Epithelial cell of alveolus of lung (primary cell): Measurements from ENCODE around the gene KLHL3. TPM values are rescaled to one million over a fixed set of nuclear protein-coding genes. Genes with fewer than 3 reads are reported as not detected.

ENCODE experiments used
- total RNA-seq: library from RNA; depleted of rRNA; stranded (reverse); fragments of >200 nt; gene quantifications from 2 replicates; pipeline ENCODE4 v1.2.1, GENCODE V29; 2015

Gene KLHL3, protein sequence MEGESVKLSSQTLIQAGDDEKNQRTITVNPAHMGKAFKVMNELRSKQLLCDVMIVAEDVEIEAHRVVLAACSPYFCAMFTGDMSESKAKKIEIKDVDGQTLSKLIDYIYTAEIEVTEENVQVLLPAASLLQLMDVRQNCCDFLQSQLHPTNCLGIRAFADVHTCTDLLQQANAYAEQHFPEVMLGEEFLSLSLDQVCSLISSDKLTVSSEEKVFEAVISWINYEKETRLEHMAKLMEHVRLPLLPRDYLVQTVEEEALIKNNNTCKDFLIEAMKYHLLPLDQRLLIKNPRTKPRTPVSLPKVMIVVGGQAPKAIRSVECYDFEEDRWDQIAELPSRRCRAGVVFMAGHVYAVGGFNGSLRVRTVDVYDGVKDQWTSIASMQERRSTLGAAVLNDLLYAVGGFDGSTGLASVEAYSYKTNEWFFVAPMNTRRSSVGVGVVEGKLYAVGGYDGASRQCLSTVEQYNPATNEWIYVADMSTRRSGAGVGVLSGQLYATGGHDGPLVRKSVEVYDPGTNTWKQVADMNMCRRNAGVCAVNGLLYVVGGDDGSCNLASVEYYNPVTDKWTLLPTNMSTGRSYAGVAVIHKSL
- 0.65 and 2.2 TPM in 2 replicates for total RNA-seq

DNA sequence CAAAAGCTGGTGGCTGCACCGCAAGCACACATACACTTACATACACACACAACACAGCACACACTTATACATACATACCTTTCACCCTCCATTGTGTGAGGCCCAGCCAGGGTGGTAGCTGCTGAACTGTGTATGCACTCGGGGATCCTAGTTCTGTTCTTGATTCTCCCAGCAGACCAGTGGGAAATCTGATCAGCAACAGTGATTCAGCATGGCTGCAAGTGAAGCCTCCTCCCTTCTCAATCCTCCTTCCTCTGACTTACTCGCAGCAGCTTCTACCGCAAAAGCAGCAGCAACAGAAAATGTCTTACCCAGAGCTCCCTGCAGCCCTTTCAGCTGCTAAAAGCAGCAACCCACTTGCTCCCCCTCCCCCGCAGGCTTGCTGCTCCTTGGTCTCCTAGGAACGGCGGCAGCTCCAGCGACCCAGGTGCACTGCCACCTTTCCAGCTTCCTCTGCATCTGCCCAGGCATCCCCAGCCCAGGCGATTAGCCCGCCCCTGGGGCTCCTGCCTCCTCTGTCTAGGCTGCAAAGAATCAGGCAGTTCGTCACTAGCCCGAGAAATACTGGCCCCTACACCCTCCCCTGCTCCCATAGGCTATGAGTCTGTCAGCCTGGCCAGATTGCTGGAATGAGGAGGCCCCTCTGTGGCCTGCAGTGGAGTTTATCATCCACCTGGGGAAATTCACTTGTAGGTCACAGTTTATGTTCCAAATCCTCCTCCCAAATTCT, at the start of gene KLHL3:
Gene KLHL3, minus strand, starts transcription at position 535 of the 730 bp plus-strand sequence. Its CDS starts 443 bp downstream, at position 92.

DNA sequence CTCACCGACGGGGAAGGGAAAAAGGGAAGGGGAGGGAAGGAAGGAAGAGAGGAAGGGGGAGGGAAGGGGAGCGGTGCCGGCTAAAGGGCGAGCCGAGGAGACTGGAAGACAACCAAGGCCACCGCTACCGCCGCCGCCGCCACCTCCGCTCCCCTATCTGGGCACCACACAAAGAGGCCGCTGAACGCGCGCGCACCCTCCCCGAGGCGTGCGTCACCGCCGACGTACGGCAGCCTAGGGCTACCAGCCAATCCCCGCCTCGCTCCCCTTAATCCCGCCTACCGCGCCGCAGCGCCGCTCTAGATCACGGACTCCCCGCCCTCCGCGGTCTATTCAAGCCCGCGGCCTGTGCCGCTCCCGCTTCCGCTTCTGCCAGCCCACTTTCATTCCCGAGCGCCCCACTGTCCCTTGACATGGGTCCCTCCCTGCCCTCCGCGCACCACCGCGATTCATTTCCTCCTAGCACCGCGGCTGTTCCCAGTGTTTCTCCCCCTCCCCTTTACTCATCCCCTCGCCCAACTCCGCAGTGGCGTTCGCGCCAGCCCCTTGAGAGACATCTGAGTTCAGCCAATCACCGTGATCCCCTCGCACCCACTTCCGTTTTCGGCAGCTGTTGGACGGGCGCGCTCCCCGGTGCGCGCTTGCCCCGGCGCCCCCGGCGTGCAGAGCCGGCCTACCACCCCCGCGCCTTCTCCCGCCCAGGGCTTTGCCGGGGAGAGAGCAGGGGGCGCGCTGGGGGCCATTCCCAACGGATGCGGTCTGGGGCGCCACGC, 18.5 kb upstream of the KLHL3 start, which contains the start of gene HNRNPA0:
Gene HNRNPA0, minus strand, starts transcription at position 176 of the 773 bp plus-strand sequence. CDS start 297 bp downstream, outside the sequence.

Other genes with a start within 250 kb of the KLHL3 start
- 7.7 and 27.8 TPM in 2 replicates for gene SPOCK1, start 236.8 kb downstream of the KLHL3 start, total RNA-seq
- gene HNRNPA0, start 18.3 kb upstream of the KLHL3 start, total RNA-seq: 11.5 and 15.0 TPM in 2 replicates
- not detected in 2 replicates for gene MYOT, start 131.8 kb upstream of the KLHL3 start, total RNA-seq
- gene PKD2L2, start 153.4 kb upstream of the KLHL3 start, total RNA-seq: not detected in 2 replicates